HG03432 (cell line): Measurements from ENCODE around the gene CIAPIN1.
A peak's percentile ranks its signal among the peaks of the same experiment; 100 is the strongest.

Experiments
- ATAC-seq: cut with Tn5 transposase; IDR thresholded peaks from one replicate; pipeline ENCODE4 v1.9.1; 2021; ENCODE audit warnings: mild to moderate bottlenecking, moderate library complexity; ENCODE audit not compliant: unreplicated experiment

Gene CIAPIN1

GRCh38 chr16:57447186-57447962 lies at the start of gene CIAPIN1, which contains the start of gene COQ9:
TSS of gene CIAPIN1 (minus strand) at chr16:57447385. CDS start at chr16:57440928, 6,457 bp downstream.
TSS of gene COQ9 (plus strand) at chr16:57447479. CDS start at chr16:57447506, 27 bp downstream.
- peak; percentile 97 for ATAC-seq

DNA sequence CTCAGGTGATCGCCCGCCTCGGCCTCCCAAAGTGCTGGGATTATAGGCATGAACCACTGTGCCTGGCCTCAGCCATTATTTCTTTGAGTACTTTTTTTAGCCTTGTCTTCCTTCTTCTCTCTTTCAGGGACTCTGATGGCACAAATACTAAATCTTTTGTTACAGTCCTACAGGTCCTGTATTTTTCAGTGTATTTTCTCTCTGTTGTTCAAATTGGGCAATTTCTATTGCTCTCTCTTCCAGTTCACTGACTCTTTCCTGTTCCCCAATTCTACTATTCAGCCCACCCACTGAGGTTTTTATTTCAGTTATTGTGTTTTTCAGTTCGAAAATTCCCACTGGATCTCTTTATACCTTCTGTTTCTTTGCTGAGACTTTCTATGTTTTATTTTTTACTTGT lies 46.6 kb upstream of the CIAPIN1 start:
- no peak for ATAC-seq

GRCh38 chr16:57489229-57489628 lies 42.0 kb upstream of the CIAPIN1 start:
- no peak for ATAC-seq

- ATAC-seq, result no peak
These were observed 40.0 kb upstream of the CIAPIN1 start for GRCh38 chr16:57486858-57487834.

DNA sequence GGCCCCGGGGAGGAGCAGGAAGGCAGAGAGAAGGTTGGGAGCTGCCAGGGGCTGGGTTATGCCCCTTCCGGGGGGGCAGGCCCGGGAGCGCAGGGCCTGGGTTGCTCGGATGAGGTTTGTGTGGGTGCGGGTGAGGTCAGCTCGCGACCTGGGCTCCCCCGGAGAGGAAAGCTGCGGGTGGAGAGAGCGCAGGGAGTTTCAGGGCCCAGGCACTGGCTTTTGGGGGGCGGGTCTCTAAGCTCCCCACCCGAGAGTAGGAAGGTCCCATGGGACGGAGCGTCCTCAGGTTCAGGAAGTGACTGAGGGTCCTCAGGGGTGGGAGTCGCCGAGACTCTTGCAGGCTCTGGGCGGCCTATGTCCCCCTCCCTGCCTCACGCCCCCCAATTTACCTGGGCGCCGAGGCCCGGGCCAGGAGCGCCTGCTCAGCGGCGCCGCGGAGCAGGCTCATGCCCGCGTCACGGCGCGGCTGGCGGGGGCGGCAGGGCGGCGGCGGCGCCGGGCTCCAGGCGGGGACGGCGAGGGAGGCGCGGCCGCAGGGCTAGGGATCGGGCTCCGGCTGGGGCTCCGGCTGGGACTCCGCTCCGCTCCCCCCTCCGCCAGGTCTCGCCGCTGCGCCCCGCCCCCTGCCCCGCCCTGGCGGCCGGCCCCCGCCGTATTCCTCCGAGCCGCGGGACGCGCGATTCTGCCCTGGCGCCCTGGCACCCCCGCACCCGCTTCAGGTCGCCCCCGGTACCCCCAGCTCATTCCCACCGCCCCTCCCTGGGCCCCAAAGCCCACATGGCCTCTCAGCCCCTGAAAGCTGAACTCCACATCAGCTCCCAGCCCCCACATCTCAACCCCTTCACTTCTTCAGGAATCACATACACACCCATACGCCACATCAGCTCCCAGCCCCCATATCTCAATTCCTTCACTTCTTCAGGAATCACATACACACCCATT lies 39.0 kb upstream of the CIAPIN1 start, which contains the start of gene DOK4:
DOK4 (minus strand) TSS at position 578 of the 942 bp plus-strand sequence. CDS start 6,986 bp downstream, outside the sequence.
- peak; percentile 95 for ATAC-seq

DNA sequence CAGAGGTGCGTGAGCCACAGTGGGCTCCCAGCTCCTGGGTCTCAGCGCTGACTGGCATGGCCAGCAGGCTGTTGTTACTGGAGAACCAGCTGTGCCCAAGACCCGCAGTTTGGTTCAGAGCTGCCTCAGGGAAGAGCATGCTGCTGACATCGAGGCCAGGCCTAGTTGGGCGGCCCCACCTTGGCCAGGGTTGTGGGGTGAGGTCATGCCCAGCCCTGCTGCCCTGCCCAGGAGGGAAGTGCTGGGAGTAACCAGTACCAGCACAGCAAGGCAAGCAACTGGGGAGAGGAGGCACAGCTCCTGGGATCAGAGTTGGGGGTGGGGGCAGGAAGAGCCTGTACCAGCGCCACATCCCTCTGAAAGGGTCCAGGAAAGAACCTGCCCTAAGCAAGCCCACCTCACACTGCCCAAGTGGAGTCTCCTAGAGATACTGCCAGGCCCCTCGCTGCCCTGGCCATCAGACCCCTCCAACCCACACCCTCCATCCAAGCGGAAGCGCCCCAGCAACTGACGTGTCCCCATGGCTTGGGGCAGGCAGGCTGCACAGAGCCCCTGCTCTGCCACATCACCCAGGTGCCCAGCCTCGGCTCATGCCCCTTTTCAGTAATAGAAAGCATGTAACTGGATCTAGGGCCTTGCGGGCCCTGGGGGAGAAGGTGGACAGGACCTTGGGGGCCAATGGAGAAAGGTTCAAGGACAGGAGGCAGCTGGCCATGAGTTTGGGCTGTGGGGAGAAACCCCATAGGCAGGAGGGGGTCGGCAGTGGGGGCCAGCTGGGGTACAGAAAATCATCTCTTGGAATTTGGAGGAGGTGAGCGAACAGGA lies 38.1 kb upstream of the CIAPIN1 start:
- ATAC-seq, result no peak

DNA sequence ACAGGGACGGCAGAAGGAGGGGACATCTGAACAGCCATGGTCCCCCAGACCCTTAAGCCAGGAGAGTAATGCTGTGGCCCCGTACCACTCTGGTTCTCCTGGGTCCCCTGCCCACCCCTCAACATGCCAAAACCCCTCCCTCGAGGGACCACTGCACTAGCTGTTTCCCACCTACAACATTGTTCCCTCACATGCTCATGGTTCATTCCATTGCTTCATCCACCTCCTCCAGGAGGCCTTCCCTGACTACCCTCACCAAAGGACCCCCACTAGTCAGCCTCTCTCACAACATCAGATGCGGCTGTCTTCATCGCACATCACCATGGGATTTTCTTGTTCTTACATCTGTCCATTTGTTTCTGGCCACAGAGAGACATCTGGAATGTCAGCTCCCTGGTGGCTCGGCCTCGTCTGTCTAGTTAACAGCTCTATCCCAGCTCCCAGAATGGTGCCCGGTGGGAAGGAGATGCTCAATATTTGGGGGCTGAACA lies 37.4 kb upstream of the CIAPIN1 start:
- ATAC-seq, result no peak

DNA sequence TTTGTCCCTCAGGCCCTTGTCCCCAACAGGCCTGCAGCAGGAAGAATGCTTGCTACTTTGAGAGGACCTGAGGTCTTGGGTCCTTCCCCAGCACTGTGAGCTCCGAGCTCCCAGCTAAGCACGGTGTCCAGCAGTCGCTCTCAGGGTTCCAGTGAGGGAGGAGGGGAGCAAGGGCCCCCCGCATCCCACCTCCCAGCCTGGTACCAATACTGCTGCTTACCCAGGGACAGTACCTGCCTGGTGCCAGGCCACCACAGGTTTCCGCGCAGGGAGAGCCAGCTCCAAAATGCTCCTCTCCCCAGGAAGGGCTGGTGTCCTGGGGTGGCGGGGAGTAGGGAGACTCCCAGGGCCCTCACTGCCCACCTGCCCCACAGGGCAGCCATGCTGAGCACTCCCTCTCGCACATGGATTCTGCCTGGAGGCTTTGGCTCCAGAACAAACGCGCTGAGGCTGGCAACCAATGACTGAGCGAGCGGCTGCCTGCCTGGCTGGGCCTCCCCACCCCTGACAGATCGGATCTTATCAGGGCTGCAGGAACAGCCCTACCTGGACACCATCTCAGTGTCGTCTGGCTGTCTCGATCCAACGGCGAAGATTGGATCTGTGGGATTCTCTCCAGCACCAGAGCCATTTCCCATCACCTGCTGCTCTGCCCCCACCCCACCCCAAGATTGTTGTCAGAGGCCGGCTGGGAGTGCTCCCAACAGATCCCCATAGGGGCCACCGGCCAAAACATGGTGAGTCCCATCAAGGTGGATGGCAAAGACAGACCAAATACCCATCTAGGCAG lies 36.7 kb upstream of the CIAPIN1 start:
- no peak for ATAC-seq

DNA sequence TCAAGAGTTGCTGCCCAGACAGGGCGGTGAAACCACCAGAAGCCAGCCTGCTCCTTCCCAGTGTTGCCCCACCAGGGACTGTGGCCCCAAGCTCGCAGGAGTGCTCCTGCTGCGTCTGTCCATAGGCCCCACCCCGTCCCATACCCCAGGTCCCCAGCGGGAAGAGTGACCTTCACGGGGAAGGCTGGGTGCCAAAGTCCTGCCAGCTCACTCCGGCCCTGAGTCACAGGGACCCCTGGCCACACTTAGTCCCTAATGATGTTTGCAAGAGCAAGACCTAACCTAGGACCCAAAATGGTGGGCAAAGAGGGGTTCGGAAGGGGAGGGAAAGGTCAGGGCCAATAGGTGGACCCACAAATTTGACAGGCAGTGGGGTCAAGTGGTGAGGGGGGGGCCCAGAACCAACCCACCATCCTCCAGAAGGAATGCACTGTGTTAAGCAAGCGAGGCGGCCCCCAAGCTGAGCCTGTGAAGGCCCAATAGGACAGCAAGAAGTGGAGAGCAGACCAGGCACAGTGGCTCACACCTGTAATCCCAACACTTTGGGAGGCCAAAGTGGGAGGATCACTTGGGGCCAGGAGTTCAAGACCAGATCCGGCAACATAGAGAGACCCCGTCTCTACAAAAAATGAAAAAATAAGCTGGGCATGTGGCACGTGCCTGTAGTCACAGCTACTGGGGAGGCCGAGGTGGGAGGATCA lies 35.8 kb upstream of the CIAPIN1 start:
- ATAC-seq, result no peak

- no peak for ATAC-seq
These were observed 34.2 kb upstream of the CIAPIN1 start for GRCh38 chr16:57481421-57481820.

GRCh38 chr16:57480754-57481230 lies 33.6 kb upstream of the CIAPIN1 start:
- ATAC-seq, result no peak

- ATAC-seq, result no peak
These were observed 33.0 kb upstream of the CIAPIN1 start for GRCh38 chr16:57479976-57480753.

- no peak for ATAC-seq
These were observed 32.2 kb upstream of the CIAPIN1 start for GRCh38 chr16:57479205-57479975.

- no peak for ATAC-seq
These were observed 31.4 kb upstream of the CIAPIN1 start for GRCh38 chr16:57478396-57479204.

- ATAC-seq, result no peak
These were observed 30.5 kb upstream of the CIAPIN1 start for GRCh38 chr16:57477531-57478202.
